Activated naive CD4-positive, alpha-beta T cell treated with anti-CD3 and anti-CD28 coated beads, Interleukin-2, amount 50 U/mL, for 24 hours (primary cell): Measurements from ENCODE around the gene DAPK2.
A peak's percentile ranks its signal among the peaks of the same experiment; 100 is the strongest.

Experiments
- H3K27ac Mint-ChIP-seq: one replicate; pipeline ENCODE4 v1.8.0; 2021; ENCODE audit warnings: mild to moderate bottlenecking, mixed read lengths
- H3K27me3 Mint-ChIP-seq: one replicate; pipeline ENCODE4 v1.8.0; 2021; ENCODE audit warnings: mixed read lengths
- H3K36me3 Mint-ChIP-seq: one replicate; pipeline ENCODE4 v1.8.0; 2021; ENCODE audit warnings: mixed read lengths
- H3K4me1 Mint-ChIP-seq: one replicate; pipeline ENCODE4 v1.8.0; 2021; ENCODE audit warnings: mixed read lengths
- H3K4me3 Mint-ChIP-seq: one replicate; pipeline ENCODE4 v1.8.0; 2021; ENCODE audit warnings: mild to moderate bottlenecking, mixed read lengths
- H3K9me3 Mint-ChIP-seq: one replicate; pipeline ENCODE4 v1.8.0; 2021; ENCODE audit warnings: mixed read lengths

Gene DAPK2

GRCh38 chr15:63888146-63888545, 158.1 kb downstream of the DAPK2 start:
- H3K9me3 Mint-ChIP-seq = no peaks in the 10 kb centered on the region
- no peak overlapping the region for H3K4me3 Mint-ChIP-seq
- no peaks in the 10 kb centered on the region for H3K27me3 Mint-ChIP-seq
- no peak overlapping the region for H3K27ac Mint-ChIP-seq
- no peaks in the 10 kb centered on the region for H3K36me3 Mint-ChIP-seq
- H3K4me1 Mint-ChIP-seq = peaks cover 40% of the 10 kb centered on the region

GRCh38 chr15:63887630-63888029, 158.7 kb downstream of the DAPK2 start:
- Mint-ChIP-seq H3K27me3 (no peaks in the 10 kb centered on the region), H3K4me1 (peaks cover 35% of the 10 kb centered on the region), H3K4me3 (no peak overlapping the region), H3K27ac (no peak overlapping the region), H3K36me3 (no peaks in the 10 kb centered on the region), H3K9me3 (no peaks in the 10 kb centered on the region)

- Mint-ChIP-seq H3K36me3 (no peaks in the 10 kb centered on the region), H3K27ac (no peak overlapping the region), H3K4me1 (peaks cover 16% of the 10 kb centered on the region)
These were observed 161.3 kb downstream of the DAPK2 start for GRCh38 chr15:63884953-63885352.

GRCh38 chr15:63881431-63881830, 164.9 kb downstream of the DAPK2 start:
- no peak overlapping the region for H3K27ac Mint-ChIP-seq
- no peaks in the 10 kb centered on the region for H3K36me3 Mint-ChIP-seq
- H3K27me3 Mint-ChIP-seq = no peaks in the 10 kb centered on the region
- no peak overlapping the region for H3K4me3 Mint-ChIP-seq
- H3K9me3 Mint-ChIP-seq = no peaks in the 10 kb centered on the region
- H3K4me1 Mint-ChIP-seq = no peaks in the 10 kb centered on the region

More at GRCh38 chr15:63884953-63885352, 161.3 kb downstream of the DAPK2 start:
- Mint-ChIP-seq H3K27me3 (no peaks in the 10 kb centered on the region), H3K4me3 (no peak overlapping the region), H3K9me3 (no peaks in the 10 kb centered on the region)

- Mint-ChIP-seq H3K36me3 (no peaks in the 10 kb centered on the region), H3K4me3 (no peak overlapping the region), H3K4me1 (no peaks in the 10 kb centered on the region)
These were observed 165.5 kb downstream of the DAPK2 start for GRCh38 chr15:63880744-63881143.

GRCh38 chr15:63879995-63880394, 166.3 kb downstream of the DAPK2 start:
- H3K36me3 Mint-ChIP-seq = no peaks in the 10 kb centered on the region
- no peak overlapping the region for H3K27ac Mint-ChIP-seq
- H3K4me1 Mint-ChIP-seq = no peaks in the 10 kb centered on the region
- no peaks in the 10 kb centered on the region for H3K27me3 Mint-ChIP-seq
- no peak overlapping the region for H3K4me3 Mint-ChIP-seq
- no peaks in the 10 kb centered on the region for H3K9me3 Mint-ChIP-seq

More at GRCh38 chr15:63880744-63881143, 165.5 kb downstream of the DAPK2 start:
- no peak overlapping the region for H3K27ac Mint-ChIP-seq
- H3K9me3 Mint-ChIP-seq = no peaks in the 10 kb centered on the region
- H3K27me3 Mint-ChIP-seq = no peaks in the 10 kb centered on the region

- Mint-ChIP-seq H3K36me3 (no peaks in the 10 kb centered on the region), H3K9me3 (no peaks in the 10 kb centered on the region), H3K4me1 (no peaks in the 10 kb centered on the region), H3K4me3 (no peak overlapping the region), H3K27me3 (no peaks in the 10 kb centered on the region), H3K27ac (no peak overlapping the region)
These were observed 167.1 kb downstream of the DAPK2 start for GRCh38 chr15:63879211-63879610.

GRCh38 chr15:63877713-63878271, 168.5 kb downstream of the DAPK2 start:
- Mint-ChIP-seq H3K27ac (no peak overlapping the region), H3K9me3 (no peaks in the 10 kb centered on the region), H3K4me1 (no peaks in the 10 kb centered on the region), H3K4me3 (no peak overlapping the region), H3K27me3 (no peaks in the 10 kb centered on the region), H3K36me3 (peaks cover 1% of the 10 kb centered on the region)

- no peaks in the 10 kb centered on the region for H3K9me3 Mint-ChIP-seq
- peaks cover under 1% of the 10 kb centered on the region for H3K4me1 Mint-ChIP-seq
- H3K27ac Mint-ChIP-seq = no peak overlapping the region
- no peaks in the 10 kb centered on the region for H3K27me3 Mint-ChIP-seq
- H3K36me3 Mint-ChIP-seq = peaks cover 2% of the 10 kb centered on the region
- H3K4me3 Mint-ChIP-seq = no peak overlapping the region
These were observed 170.1 kb downstream of the DAPK2 start for GRCh38 chr15:63876085-63876662.

- H3K27me3 Mint-ChIP-seq = no peaks in the 10 kb centered on the region
- no peak overlapping the region for H3K4me3 Mint-ChIP-seq
- H3K27ac Mint-ChIP-seq = no peak overlapping the region
- H3K4me1 Mint-ChIP-seq = peaks cover 15% of the 10 kb centered on the region
- no peaks in the 10 kb centered on the region for H3K9me3 Mint-ChIP-seq
- H3K36me3 Mint-ChIP-seq = peaks cover 2% of the 10 kb centered on the region
These were observed 171.7 kb downstream of the DAPK2 start for GRCh38 chr15:63874616-63875015.

GRCh38 chr15:63872759-63873510, 173.3 kb downstream of the DAPK2 start:
- no peaks in the 10 kb centered on the region for H3K9me3 Mint-ChIP-seq
- no peak overlapping the region for H3K4me3 Mint-ChIP-seq
- H3K27me3 Mint-ChIP-seq = no peaks in the 10 kb centered on the region
- peaks cover 26% of the 10 kb centered on the region for H3K4me1 Mint-ChIP-seq
- peaks cover 2% of the 10 kb centered on the region for H3K36me3 Mint-ChIP-seq
- H3K27ac Mint-ChIP-seq = peak overlapping the region; percentile 53

GRCh38 chr15:63870487-63871209, 175.6 kb downstream of the DAPK2 start:
- Mint-ChIP-seq H3K27ac (no peak overlapping the region), H3K27me3 (no peaks in the 10 kb centered on the region), H3K4me1 (peaks cover 26% of the 10 kb centered on the region), H3K4me3 (no peak overlapping the region), H3K36me3 (peaks cover 2% of the 10 kb centered on the region), H3K9me3 (no peaks in the 10 kb centered on the region)

GRCh38 chr15:63870043-63870394, 176.3 kb downstream of the DAPK2 start:
- Mint-ChIP-seq H3K4me3 (peak overlapping the region; percentile 16), H3K9me3 (no peaks in the 10 kb centered on the region), H3K27me3 (no peaks in the 10 kb centered on the region), H3K4me1 (peaks cover 26% of the 10 kb centered on the region), H3K27ac (peak overlapping the region; percentile 89), H3K36me3 (peaks cover 2% of the 10 kb centered on the region)

- H3K9me3 Mint-ChIP-seq = no peaks in the 10 kb centered on the region
- peaks cover 2% of the 10 kb centered on the region for H3K36me3 Mint-ChIP-seq
- H3K4me3 Mint-ChIP-seq = peak overlapping the region; percentile 16
- peak overlapping the region; percentile 89 for H3K27ac Mint-ChIP-seq
- peaks cover 26% of the 10 kb centered on the region for H3K4me1 Mint-ChIP-seq
- H3K27me3 Mint-ChIP-seq = no peaks in the 10 kb centered on the region
These were observed 176.8 kb downstream of the DAPK2 start for GRCh38 chr15:63869371-63870042.

- H3K27ac Mint-ChIP-seq = no peak overlapping the region
- no peak overlapping the region for H3K4me3 Mint-ChIP-seq
These were observed 182.1 kb downstream of the DAPK2 start for GRCh38 chr15:63864186-63864585.

More at GRCh38 chr15:63864186-63864585, 182.1 kb downstream of the DAPK2 start:
- Mint-ChIP-seq H3K4me1 (peaks cover 52% of the 10 kb centered on the region), H3K27me3 (no peaks in the 10 kb centered on the region), H3K36me3 (no peaks in the 10 kb centered on the region), H3K9me3 (no peaks in the 10 kb centered on the region)
